Measurements from ENCODE around the gene LMF2.

The LMF2 gene

DNA sequence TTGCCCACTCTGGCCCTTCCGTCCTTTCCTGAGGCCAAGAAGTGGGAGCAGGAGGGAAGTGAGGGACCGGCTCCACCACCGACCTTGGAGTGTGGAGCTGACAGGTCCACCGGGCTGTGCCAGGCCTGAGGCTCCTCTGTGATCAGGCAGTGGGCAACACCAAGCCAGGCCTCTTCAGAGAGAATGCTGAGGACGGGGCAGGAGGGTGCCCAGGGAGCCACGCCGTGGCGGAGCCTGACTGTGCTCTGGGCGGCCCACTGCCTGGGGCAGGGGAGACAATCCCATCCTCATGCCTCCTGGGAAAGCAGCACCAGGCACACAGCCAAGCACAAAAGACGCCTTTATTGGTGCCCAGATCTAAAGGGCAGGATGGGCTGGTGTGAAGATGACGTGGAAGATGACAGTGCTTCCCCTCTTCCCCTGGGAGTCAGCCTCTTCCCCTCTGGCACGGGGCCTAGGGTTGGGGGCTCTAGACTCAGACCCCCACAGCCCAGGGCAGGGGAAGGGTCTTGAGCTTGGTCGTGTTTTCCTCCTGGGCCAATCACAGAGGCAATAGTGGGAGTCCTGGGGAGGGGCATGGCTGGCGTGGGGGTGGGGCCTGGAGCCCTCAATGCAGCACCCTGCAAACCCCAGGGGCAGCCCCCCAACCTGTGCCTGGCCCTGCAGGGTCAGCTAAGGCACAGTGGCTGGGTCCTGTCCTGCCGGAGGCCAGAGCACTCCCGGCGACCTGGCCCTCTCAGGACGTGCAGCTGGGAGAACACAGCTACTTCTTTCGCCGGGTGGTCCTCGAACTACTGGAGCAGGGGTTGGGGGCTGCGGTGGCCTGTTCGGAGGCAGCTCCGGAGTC lies 4.7 kb downstream of the LMF2 start:
- no peak for DNase-seq

DNA sequence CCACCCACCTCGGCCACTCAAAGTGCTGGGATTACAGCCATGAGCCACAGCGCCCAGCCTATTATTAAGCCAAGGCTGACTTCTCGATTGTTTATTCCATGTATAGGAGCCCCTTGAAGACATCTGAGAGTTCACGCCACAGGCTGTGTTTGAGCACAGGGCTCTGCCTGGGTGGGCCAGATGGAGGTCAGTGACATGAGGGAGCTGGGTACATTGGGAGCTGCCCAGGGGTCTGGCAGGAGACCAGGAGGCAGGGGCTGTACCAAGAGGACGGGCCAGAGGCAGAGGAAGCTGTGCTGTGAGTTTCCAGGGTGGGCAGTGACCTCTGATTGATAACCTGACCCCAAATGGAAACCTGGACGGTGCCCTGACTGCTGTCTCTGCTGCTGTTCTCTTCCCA lies 5.4 kb downstream of the LMF2 start:
- no peak for DNase-seq

GRCh38 chr22:50500452-50500851 lies 7.0 kb downstream of the LMF2 start:
- no peak for DNase-seq

DNA sequence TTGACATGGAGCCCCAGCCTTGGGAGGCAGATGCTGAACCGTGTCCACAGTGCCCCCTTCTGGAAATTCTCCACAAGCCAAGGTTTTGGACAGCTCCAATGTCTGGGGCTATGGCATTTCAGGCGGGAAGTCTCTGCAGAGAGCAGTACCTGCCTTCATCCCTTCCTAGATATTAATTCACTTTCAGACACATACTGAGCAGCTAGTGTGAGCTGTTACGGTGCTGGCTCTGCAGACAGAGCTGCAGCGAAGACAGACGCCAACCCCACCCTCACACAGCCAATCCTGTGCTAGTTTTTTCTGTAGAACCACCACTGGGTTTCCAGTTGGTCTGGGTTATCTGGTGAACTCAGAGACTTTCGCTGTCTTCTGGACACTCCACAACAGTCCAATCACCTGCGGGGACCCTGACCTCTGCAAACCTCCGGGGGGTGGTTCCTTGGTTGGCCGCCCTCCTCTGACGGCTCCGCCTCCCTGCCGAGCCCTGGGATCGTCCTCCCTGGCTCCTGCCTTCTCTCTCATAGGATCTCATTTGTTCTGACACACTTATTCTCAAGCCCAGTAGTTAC lies 9.1 kb downstream of the LMF2 start:
- DNase-seq, result peak; percentile 80

DNA sequence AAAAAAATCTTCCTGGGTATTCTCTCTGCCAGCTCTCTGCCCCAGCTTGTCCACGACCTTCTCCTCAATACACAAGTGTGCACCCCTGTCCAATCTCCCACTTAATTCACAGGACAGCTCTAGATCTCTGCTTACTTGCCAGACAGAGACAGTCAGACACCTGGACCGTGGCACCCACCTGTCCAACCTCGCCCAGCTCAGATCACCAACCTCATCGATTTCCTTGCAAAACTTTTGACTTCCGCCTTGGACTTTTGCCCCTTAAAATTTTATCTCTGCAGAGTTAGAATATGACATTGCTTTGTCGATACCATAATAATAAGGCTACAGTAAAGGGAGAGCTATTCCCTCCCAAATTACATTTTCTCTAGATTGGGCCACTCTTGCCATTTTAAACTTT lies 10.4 kb downstream of the LMF2 start:
- DNase-seq, result no peak

- peak; percentile 52 for DNase-seq
These were observed 16.8 kb downstream of the LMF2 start for GRCh38 chr22:50490531-50491308.

DNA sequence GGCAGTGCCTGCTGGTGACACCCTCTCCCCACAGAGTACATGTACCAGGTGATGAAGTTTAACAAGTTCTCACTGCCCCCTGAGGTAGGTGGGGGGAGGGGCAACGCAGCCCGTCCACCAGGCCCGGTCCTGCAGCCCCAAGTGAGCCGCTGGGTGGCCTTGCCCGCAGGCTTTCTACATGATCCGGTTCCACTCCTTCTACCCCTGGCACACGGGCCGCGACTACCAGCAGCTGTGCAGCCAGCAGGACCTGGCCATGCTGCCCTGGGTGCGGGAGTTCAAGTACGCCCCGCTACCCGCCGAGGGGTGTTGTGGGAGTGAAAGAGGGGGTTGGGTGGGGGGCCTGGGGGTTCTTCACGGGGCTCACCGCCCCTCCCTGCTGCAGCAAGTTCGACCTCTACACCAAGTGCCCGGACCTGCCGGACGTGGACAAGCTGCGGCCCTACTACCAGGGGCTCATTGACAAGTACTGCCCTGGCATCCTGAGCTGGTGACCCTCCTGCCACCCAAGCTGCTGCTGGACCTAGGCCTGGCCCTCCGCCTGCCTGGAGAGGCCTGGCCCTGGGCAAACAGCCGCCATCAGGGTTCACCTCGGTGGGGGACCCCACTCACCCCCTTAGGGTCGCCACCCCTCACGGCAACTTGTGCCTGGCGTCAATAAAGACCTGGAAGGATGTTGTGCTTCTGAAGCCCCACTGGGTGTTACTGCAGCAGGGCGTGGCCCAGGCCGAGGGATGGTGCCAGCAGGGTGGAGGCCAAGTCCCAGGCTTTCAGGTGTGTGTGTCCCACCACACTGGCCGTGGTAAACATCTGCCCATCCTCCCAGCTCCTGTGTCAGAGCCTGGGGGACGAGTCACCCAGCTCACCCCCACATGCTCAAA lies 17.9 kb downstream of the LMF2 start:
- no peak for DNase-seq

DNA sequence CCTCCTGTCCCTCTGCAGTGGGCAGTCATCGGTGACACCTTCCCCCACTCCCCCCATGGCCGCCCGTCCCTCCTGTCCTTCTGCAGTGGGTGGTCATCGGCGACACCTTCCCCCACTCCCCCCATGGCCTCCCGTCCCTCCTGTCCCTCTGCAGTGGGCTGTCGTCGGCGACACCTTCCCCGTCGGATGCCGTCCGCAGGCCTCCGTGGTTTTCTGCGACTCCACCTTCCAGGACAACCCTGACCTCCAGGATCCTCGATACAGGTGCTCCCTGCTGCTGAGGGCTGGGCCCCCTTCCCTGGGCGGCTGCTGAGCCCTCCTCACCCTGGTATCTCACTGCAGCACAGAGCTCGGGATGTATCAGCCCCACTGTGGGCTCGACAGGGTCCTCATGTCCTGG lies 18.6 kb downstream of the LMF2 start:
- no peak for DNase-seq

DNA sequence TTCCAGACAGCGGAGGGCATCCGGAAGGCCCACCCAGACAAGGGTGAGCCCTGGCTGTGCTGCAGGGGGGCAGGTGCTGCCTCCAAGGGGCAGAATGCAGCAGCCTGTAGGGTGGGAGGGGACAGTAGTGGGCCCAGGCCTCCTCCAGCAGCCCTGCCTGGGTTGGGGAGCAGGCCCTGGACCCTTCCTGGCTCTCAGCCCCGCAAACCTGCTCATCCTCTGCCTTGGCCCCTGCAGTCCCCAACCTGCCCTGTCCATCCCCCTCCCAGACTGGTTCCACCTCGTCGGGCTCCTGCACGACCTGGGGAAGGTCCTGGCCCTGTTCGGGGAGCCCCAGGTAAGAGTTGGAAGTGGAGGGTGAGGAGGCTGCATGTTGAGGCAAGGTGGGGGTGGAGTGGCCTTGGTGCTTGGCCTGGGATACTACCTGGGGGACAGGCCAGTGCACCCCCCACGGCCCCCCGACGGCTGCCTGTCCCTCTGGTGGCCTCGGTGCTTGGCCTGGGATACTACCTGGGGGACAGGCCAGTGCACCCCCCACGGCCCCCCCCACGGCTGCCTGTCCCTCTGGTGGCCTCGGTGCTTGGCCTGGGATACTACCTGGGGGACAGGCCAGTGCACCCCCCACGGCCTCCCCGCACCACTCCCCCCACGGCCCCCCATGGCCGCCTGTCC lies 19.4 kb downstream of the LMF2 start:
- no peak for DNase-seq

GRCh38 chr22:50487290-50488005 lies 20.1 kb downstream of the LMF2 start:
- no peak for DNase-seq

- DNase-seq, result no peak
These were observed 20.8 kb downstream of the LMF2 start, which contains the start of gene MIOX for GRCh38 chr22:50486561-50487289. Gene MIOX, plus strand, starts transcription at chr22:50486859. Its CDS starts 39 bp downstream, at chr22:50486898.

DNA sequence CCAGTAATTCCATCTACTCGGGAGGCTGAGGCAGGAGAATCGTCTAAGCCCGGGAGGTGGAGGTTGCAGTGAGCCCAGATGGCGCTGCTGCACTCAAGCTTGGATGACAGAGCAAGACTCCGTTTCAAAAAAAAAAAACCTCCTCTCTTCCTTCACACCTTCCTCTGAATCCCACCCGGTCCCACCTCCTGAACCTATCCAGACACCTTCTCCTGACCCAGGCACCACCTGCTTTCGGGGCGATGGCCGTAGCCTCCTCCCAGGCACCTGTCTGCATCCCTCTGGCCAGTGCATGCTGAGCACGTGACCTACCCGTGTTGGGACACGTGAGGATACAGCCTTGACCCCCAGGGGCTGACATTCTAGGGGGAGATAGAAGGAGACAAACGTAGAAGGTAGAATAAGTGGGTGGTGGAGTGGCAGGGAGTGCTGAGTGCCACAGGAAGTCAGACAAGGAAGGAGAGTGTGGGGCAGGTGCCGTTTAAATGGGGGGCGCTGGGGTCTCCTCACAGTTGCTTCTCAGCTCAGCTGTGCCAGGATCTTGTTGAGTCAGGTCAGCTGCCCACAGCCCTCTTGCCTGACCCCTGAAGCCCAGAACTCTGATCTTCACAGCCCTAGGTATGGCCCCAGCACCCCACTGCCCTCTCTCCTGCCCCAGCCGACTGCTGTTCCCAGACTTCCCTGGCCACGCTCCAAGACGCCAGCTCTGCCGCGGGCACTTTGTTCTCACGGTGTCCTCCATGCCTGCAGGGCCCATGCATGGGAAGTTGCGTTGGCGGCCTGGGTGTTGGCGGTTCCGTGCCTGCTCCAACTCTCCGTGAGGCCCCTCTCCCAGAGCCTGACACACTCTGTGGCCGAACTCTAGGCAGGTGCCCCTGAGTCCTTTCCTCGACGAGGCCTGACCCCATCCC lies 22.0 kb downstream of the LMF2 start:
- no peak for DNase-seq

- DNase-seq, result no peak
These were observed 23.3 kb downstream of the LMF2 start for GRCh38 chr22:50483977-50484853.

DNA sequence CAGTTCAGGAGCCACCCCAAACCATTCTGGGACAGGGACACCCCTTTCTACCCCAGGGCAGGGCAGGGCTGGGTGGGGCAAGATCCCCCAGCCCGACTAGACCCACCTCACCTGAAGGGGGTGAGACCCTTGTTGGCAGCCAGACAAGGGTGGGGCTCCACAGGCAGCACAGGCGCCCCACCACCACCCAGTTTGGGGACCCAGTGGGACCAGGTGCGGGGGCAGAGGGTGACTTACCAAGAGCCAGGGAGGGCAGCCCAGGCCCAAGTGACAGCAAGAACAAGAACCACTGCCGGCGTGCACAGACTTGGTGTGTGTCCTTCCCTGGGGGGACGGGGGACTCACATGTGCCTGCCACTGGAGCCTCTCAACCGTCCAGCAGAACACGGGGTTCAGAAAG lies 23.9 kb downstream of the LMF2 start:
- no peak for DNase-seq

- no peak for DNase-seq
These were observed 24.4 kb downstream of the LMF2 start for GRCh38 chr22:50483106-50483505.

- DNase-seq, result no peak
These were observed 25.1 kb downstream of the LMF2 start for GRCh38 chr22:50482107-50483074.

GRCh38 chr22:50481440-50482106 lies 25.9 kb downstream of the LMF2 start, which contains the start of gene ADM2:
Gene ADM2, plus strand, starts transcription at chr22:50481543. Its CDS starts 305 bp downstream, at chr22:50481848.
- peak; percentile 34 for DNase-seq

Data from suppressor macrophage treated with lipopolysaccharide for 4 hours (primary cell).